PFSK-1 (cell line): ENCODE results near the gene IFT81.

Experiments used
- REST ChIP-seq, 2 experiments: IDR thresholded peaks; 2 replicates each; pipeline versions ENCODE4 v1.6.1 to v1.8.0; 2011 to 2012; ENCODE audit warnings: low read depth in 2 of 2, low read length in 2 of 2, control low read depth in 1 of 2, inconsistent platforms in 1 of 2, mild to moderate bottlenecking in 1 of 2, moderate library complexity in 1 of 2; ENCODE audit not compliant: insufficient read depth in 1 of 2
- SIN3A ChIP-seq: IDR thresholded peaks from 2 replicates; pipeline ENCODE4 v1.6.1; 2012; ENCODE audit warnings: mild to moderate bottlenecking, low read length, moderate library complexity, borderline replicate concordance; ENCODE audit not compliant: insufficient read depth

GRCh38 chr12:110205931-110206330 is 81.8 kb downstream of the IFT81 start:
- no peak for TF ChIP-seq REST (IDR thresholded peaks at IDR 0.05; ENCODE audit: insufficient read depth in 1 of 2, low read depth in 2 of 2, low read length in 2 of 2)
- TF ChIP-seq SIN3A, result no peak
